Measurements from ENCODE around the gene BCDIN3D.

The BCDIN3D gene

GRCh38 chr12:49827401-49828099, 15.4 kb downstream of the BCDIN3D start:
- peak overlapping the region; percentile 96 for H3K4me2 ChIP-seq (ENCODE audit: low read length)
- no peaks in the 10 kb centered on the region for H3F3A ChIP-seq (ENCODE audit: control insufficient read depth, insufficient read depth)
- no peaks in the 10 kb centered on the region for H3K27me3 ChIP-seq (ENCODE audit: control insufficient read depth, low read length)
- peak overlapping the region; percentile 95 for H3K4me3 ChIP-seq (ENCODE audit: low read length)
- H4K20me1 ChIP-seq (ENCODE audit: control insufficient read depth, insufficient read depth, low read depth, low read length), result no peaks in the 10 kb centered on the region
- TF ChIP-seq EZH2phosphoT487 (IDR thresholded peaks at IDR 0.05; ENCODE audit: borderline replicate concordance, low read length) (no peak), CTCF (IDR thresholded peaks at IDR 0.05; ENCODE audit: low read depth, low read length, poor library complexity, severe bottlenecking) (no peak)
- H3K9me3 ChIP-seq (ENCODE audit: control insufficient read depth, insufficient read depth, low read length), result no peaks in the 10 kb centered on the region
- no peaks in the 10 kb centered on the region for H3K9me2 ChIP-seq (replicated peaks; ENCODE audit: control insufficient read depth, low read length)
- H3K79me2 ChIP-seq (ENCODE audit: control insufficient read depth, low read length), result peaks cover 41% of the 10 kb centered on the region
- peaks cover 31% of the 10 kb centered on the region for H3K4me1 ChIP-seq (ENCODE audit: control insufficient read depth, low read length)
- H3K36me3 ChIP-seq (ENCODE audit: control insufficient read depth, low read length), result no peaks in the 10 kb centered on the region; the same call in 1 of the 2 replicates
- H3K27ac ChIP-seq (ENCODE audit: low read depth, low read length), result no peak overlapping the region

- Histone ChIP-seq H3K4me1 (ENCODE audit: control insufficient read depth, low read length) (peaks cover 34% of the 10 kb centered on the region), H3K27me3 (ENCODE audit: control insufficient read depth, low read length) (no peaks in the 10 kb centered on the region), H3K4me2 (ENCODE audit: low read length) (peak overlapping the region; percentile 96), H3K9me3 (ENCODE audit: control insufficient read depth, insufficient read depth, low read length) (no peaks in the 10 kb centered on the region), H3F3A (ENCODE audit: control insufficient read depth, insufficient read depth) (no peaks in the 10 kb centered on the region), H3K27ac (ENCODE audit: low read depth, low read length) (no peak overlapping the region), H3K9me2 (replicated peaks; ENCODE audit: control insufficient read depth, low read length) (no peaks in the 10 kb centered on the region), H3K4me3 (ENCODE audit: low read length) (peak overlapping the region; percentile 95), H3K36me3 (ENCODE audit: control insufficient read depth, low read length) (no peaks in the 10 kb centered on the region; the same call in 1 of the 2 replicates), H3K79me2 (ENCODE audit: control insufficient read depth, low read length) (peaks cover 42% of the 10 kb centered on the region), H4K20me1 (ENCODE audit: control insufficient read depth, insufficient read depth, low read depth, low read length) (no peaks in the 10 kb centered on the region)
- TF ChIP-seq CTCF (IDR thresholded peaks at IDR 0.05; ENCODE audit: low read depth, low read length, poor library complexity, severe bottlenecking) (no peak), EZH2phosphoT487 (IDR thresholded peaks at IDR 0.05; ENCODE audit: borderline replicate concordance, low read length) (no peak)
Measured at GRCh38 chr12:49827051-49827400, 15.9 kb downstream of the BCDIN3D start.

- Histone ChIP-seq H4K20me1 (ENCODE audit: control insufficient read depth, insufficient read depth, low read depth, low read length) (no peaks in the 10 kb centered on the region), H3K27me3 (ENCODE audit: control insufficient read depth, low read length) (no peaks in the 10 kb centered on the region), H3K4me2 (ENCODE audit: low read length) (no peak overlapping the region), H3K9me3 (ENCODE audit: control insufficient read depth, insufficient read depth, low read length) (no peaks in the 10 kb centered on the region), H3K4me3 (ENCODE audit: low read length) (no peak overlapping the region), H3K4me1 (ENCODE audit: control insufficient read depth, low read length) (peaks cover 44% of the 10 kb centered on the region), H3K79me2 (ENCODE audit: control insufficient read depth, low read length) (peaks cover 46% of the 10 kb centered on the region), H3K9me2 (replicated peaks; ENCODE audit: control insufficient read depth, low read length) (no peaks in the 10 kb centered on the region), H3K27ac (ENCODE audit: low read depth, low read length) (no peak overlapping the region), H3F3A (ENCODE audit: control insufficient read depth, insufficient read depth) (no peaks in the 10 kb centered on the region), H3K36me3 (ENCODE audit: control insufficient read depth, low read length) (no peaks in the 10 kb centered on the region; the same call in 1 of the 2 replicates)
- TF ChIP-seq EZH2phosphoT487 (IDR thresholded peaks at IDR 0.05; ENCODE audit: borderline replicate concordance, low read length), result no peak
- TF ChIP-seq CTCF (IDR thresholded peaks at IDR 0.05; ENCODE audit: low read depth, low read length, poor library complexity, severe bottlenecking), result no peak
Measured at GRCh38 chr12:49825971-49826421, 16.9 kb downstream of the BCDIN3D start.

Measured in DOHH2 (cell line).